HEK293 (cell line): ENCODE results near the gene SH3BP4.

Source experiments
- CTCF ChIP-seq: fragments of 450-650 bp; formaldehyde crosslinking; IDR thresholded peaks from 2 replicates; pipeline ENCODE4 v1.5.1; 2016; ENCODE audit warnings: missing biosample characterization, missing genetic modification characterization
- ZIC2 ChIP-seq: fragments of 450-650 bp; formaldehyde crosslinking; IDR thresholded peaks from 2 replicates; pipeline ENCODE4 v1.5.1; 2016; ENCODE audit warnings: missing biosample characterization, missing genetic modification characterization
- ZNF266 ChIP-seq: fragments of 450-650 bp; formaldehyde crosslinking; IDR thresholded peaks from 2 replicates; pipeline ENCODE4 v1.5.1; 2016; ENCODE audit warnings: missing biosample characterization, missing genetic modification characterization, low read depth
- ZNF394 ChIP-seq: fragments of 450-650 bp; formaldehyde crosslinking; IDR thresholded peaks from 2 replicates; pipeline ENCODE4 v1.5.1; 2016; ENCODE audit warnings: missing biosample characterization, missing genetic modification characterization, mild to moderate bottlenecking, moderate library complexity, borderline replicate concordance
- ZNF510 ChIP-seq: fragments of 450-650 bp; formaldehyde crosslinking; IDR thresholded peaks from 2 replicates; pipeline ENCODE4 v1.5.1; 2018; ENCODE audit warnings: mild to moderate bottlenecking, missing genetic modification characterization, missing biosample characterization; ENCODE audit not compliant: insufficient replicate concordance

GRCh38 chr2:234957834-234958135, 6.0 kb downstream of the SH3BP4 start:
- TF ChIP-seq CTCF (no peak), ZNF510 (tag by site-specific recombination) (no peak), ZNF266 (no peak), ZIC2 (tag by site-specific recombination) (no peak), ZNF394 (no peak)
